CD14-positive monocyte (primary cell): ENCODE measurements around the gene NDE1. TPM values are rescaled to one million over a fixed set of nuclear protein-coding genes. Genes with fewer than 3 reads are reported as not detected.
A peak's percentile ranks its signal among the peaks of the same experiment; 100 is the strongest.

Experiments
- DNase-seq, 3 donors: peaks; one replicate each; pipeline ENCODE4 v3.0.0-alpha.2; 2011 to 2022
- H2AFZ ChIP-seq: 2 replicates; pipeline ENCODE4 v1.6.0; 2012; ENCODE audit warnings: mild to moderate bottlenecking, low read depth, low read length, inconsistent platforms; ENCODE audit not compliant: insufficient read depth, poor library complexity, severe bottlenecking
- H3K27ac ChIP-seq, 2 donors: 1 replicate in 1 of 2; 2 replicates in 1 of 2; pipeline ENCODE4 v1.5.1; 2012 to 2013; ENCODE audit warnings: low read length in 2 of 2, control low read depth in 1 of 2, inconsistent platforms in 1 of 2, low read depth in 1 of 2, mild to moderate bottlenecking in 1 of 2
- H3K27me3 ChIP-seq, 2 donors: one replicate each; pipeline versions ENCODE4 v1.6.0 to v1.6.1; 2011 to 2013; ENCODE audit warnings: low read length in 2 of 2; ENCODE audit not compliant: control insufficient read depth in 2 of 2, insufficient read depth in 2 of 2
- H3K36me3 ChIP-seq, 2 donors: replicated peaks in 1 of 2; 1 replicate in 1 of 2; 2 replicates in 1 of 2; pipeline versions ENCODE4 v1.5.1 to v1.6.1; 2012 to 2013; ENCODE audit warnings: low read length in 2 of 2, control low read depth in 1 of 2, inconsistent platforms in 1 of 2, mild to moderate bottlenecking in 1 of 2; ENCODE audit not compliant: insufficient read depth in 2 of 2, control insufficient read depth in 1 of 2
- H3K4me1 ChIP-seq, 2 donors: 1 replicate in 1 of 2; 2 replicates in 1 of 2; pipeline versions ENCODE4 v1.5.1 to v1.6.1; 2012 to 2013; ENCODE audit warnings: low read length in 2 of 2, control low read depth in 1 of 2, inconsistent platforms in 1 of 2, mild to moderate bottlenecking in 1 of 2, moderate library complexity in 1 of 2; ENCODE audit not compliant: insufficient read depth in 2 of 2, control insufficient read depth in 1 of 2
- H3K4me2 ChIP-seq: replicated peaks from 2 replicates; pipeline ENCODE3; 2012; ENCODE audit warnings: low read length, moderate library complexity, mild to moderate bottlenecking; ENCODE audit not compliant: poor library complexity, severe bottlenecking; ENCODE audit errors: extremely low read depth
- H3K4me3 ChIP-seq, 3 experiments: fragments of 200-600 bp in 1 of 3; sonication (generic) in 1 of 3; replicated peaks in 1 of 3; 1 replicate in 2 of 3; 2 replicates in 1 of 3; pipeline ENCODE4 v1.5.1; 2011 to 2013; ENCODE audit warnings: low read length in 3 of 3, mild to moderate bottlenecking in 3 of 3, control low read depth in 2 of 3, low read depth in 2 of 3, inconsistent platforms in 1 of 3, moderate library complexity in 1 of 3
- H3K79me2 ChIP-seq: 2 replicates; pipeline ENCODE4 v1.6.0; 2012; ENCODE audit warnings: mild to moderate bottlenecking, control low read depth, inconsistent platforms, low read length, moderate library complexity; ENCODE audit not compliant: insufficient read depth
- H3K9ac ChIP-seq: 2 replicates; pipeline ENCODE4 v1.6.0; 2017; ENCODE audit warnings: low read length, mild to moderate bottlenecking; ENCODE audit not compliant: insufficient read depth, poor library complexity, severe bottlenecking
- H3K9me3 ChIP-seq, 2 donors: replicated peaks in 1 of 2; 1 replicate in 1 of 2; 2 replicates in 1 of 2; pipeline versions ENCODE4 v1.5.1 to v1.6.1; 2012 to 2013; ENCODE audit warnings: low read length in 2 of 2, control low read depth in 1 of 2; ENCODE audit not compliant: control insufficient read depth in 1 of 2, insufficient read depth in 1 of 2
- H4K20me1 ChIP-seq: 2 replicates; pipeline ENCODE4 v1.6.0; 2012; ENCODE audit warnings: mild to moderate bottlenecking, low read length, control low read depth, moderate library complexity; ENCODE audit not compliant: insufficient read depth
- H3K27ac Mint-ChIP-seq, 7 donors: one replicate each; pipeline ENCODE4 v1.8.0; 2020; ENCODE audit warnings: mild to moderate bottlenecking in 7 of 7, mixed read lengths in 7 of 7, moderate library complexity in 6 of 7, inconsistent platforms in 2 of 7
- H3K27me3 Mint-ChIP-seq, 3 donors: one replicate each; pipeline ENCODE4 v1.8.0; 2021 to 2022; ENCODE audit warnings: low read depth in 3 of 3, mild to moderate bottlenecking in 3 of 3, mixed read lengths in 3 of 3, moderate library complexity in 3 of 3, inconsistent platforms in 1 of 3
- H3K36me3 Mint-ChIP-seq, 2 donors: one replicate each; pipeline ENCODE4 v1.8.0; 2020; ENCODE audit warnings: mixed read lengths in 2 of 2, inconsistent platforms in 1 of 2, mild to moderate bottlenecking in 1 of 2
- H3K4me1 Mint-ChIP-seq: one replicate; pipeline ENCODE4 v1.8.0; 2020; ENCODE audit warnings: mild to moderate bottlenecking, mixed read lengths
- H3K4me3 Mint-ChIP-seq, 2 donors: one replicate each; pipeline ENCODE4 v1.8.0; 2020; ENCODE audit warnings: mild to moderate bottlenecking in 2 of 2, mixed read lengths in 2 of 2, moderate library complexity in 1 of 2
- H3K9me3 Mint-ChIP-seq, 7 donors: one replicate each; pipeline ENCODE4 v1.8.0; 2020 to 2022; ENCODE audit warnings: mixed read lengths in 7 of 7, mild to moderate bottlenecking in 6 of 7, moderate library complexity in 6 of 7, inconsistent platforms in 2 of 7
- CTCF ChIP-seq: fragments of 200-600 bp; IDR thresholded peaks from one replicate; pipeline ENCODE4 v1.8.0; 2022; ENCODE audit warnings: antibody characterized with exemption, mild to moderate bottlenecking
- WGBS: methylation state at CpG from one replicate; pipeline ENCODE4 v1.1.5; 2013; ENCODE audit warnings: missing lambda C conversion rate; ENCODE audit not compliant: insufficient coverage; 5-methylcytosine and 5-hydroxymethylcytosine counted together
- intact Hi-C, 2 donors: fragments of 100-400 bp; cut with micrococcal nuclease; formaldehyde crosslinking; loops; one replicate each; pipeline versions ENCODE4 v1.15.0 to v1.15.1; 2023
- polyA plus RNA-seq, 3 donors: library from polyadenylated mRNA; depleted of rRNA in 1 of 3; unstranded in 2 of 3; stranded (reverse) in 1 of 3; fragments of 300-500 nt in 2 of 3; fragments of >200 nt in 1 of 3; fragmentation: Illumina TruSeq in 2 of 3; gene quantifications; 1 replicate in 2 of 3; 2 replicates in 1 of 3; pipeline ENCODE4 v1.2.3, GENCODE V29; 2012 to 2021

NDE1 gene
- polyA plus RNA-seq, 3 donors: 26.0 to 47.8 (median 28.0) TPM

GRCh38 chr16:15708096-15708495, 58.1 kb downstream of the NDE1 start:
- no peak for DNase-seq
- H3K4me2 ChIP-seq: no peak overlapping the region

GRCh38 chr16:15708997-15709396, 59.0 kb downstream of the NDE1 start:
- no peaks in the 10 kb centered on the region for H3K4me1 ChIP-seq
- no peak for DNase-seq
- intact Hi-C loops: loop anchor here (10.0 kb wide), 2 partner anchors 184 to 284 kb away; no protein-coding TSS in a partner anchor
- H3K79me2 ChIP-seq: no peaks in the 10 kb centered on the region
- Mint-ChIP-seq H3K27ac (no peak overlapping the region), H3K36me3 (peaks cover 41 to 72% of the 10 kb centered on the region in 2 donors), H3K9me3 (peaks cover 0 to 3% (median 0%) of the 10 kb centered on the region in 7 donors), H3K27me3 (peaks cover 0 to 3% (median 0%) of the 10 kb centered on the region in 3 donors), H3K4me3 (no peak overlapping the region), H3K4me1 (peaks cover 2% of the 10 kb centered on the region)
- H3K27ac ChIP-seq: no peak overlapping the region
- no peak overlapping the region for H3K9ac ChIP-seq
- no peak for TF ChIP-seq CTCF
- peaks cover 41% of the 10 kb centered on the region for H4K20me1 ChIP-seq
- H3K27me3 ChIP-seq: no peaks in the 10 kb centered on the region
- no peak overlapping the region for H3K4me3 ChIP-seq
- no peak overlapping the region for H2AFZ ChIP-seq
- peaks cover 22 to 68% of the 10 kb centered on the region in 2 donors for H3K36me3 ChIP-seq
- 96% methylated on average over 4 of the region's 7 CpGs for WGBS
- no peaks in the 10 kb centered on the region for H3K9me3 ChIP-seq
- no peak overlapping the region for H3K4me2 ChIP-seq

More at GRCh38 chr16:15708096-15708495, 58.1 kb downstream of the NDE1 start:
- peaks cover 0 to 3% (median 0%) of the 10 kb centered on the region in 7 donors for H3K9me3 Mint-ChIP-seq
- peaks cover 38 to 71% of the 10 kb centered on the region in 2 donors for H3K36me3 Mint-ChIP-seq
- no peak for TF ChIP-seq CTCF
- peaks cover 22 to 71% of the 10 kb centered on the region in 2 donors for H3K36me3 ChIP-seq
- no peak overlapping the region for H3K4me3 Mint-ChIP-seq
- intact Hi-C loops: loop anchor here (10.0 kb wide), 2 partner anchors 183 to 283 kb away; no protein-coding TSS in a partner anchor
- peaks cover 2% of the 10 kb centered on the region for H3K4me1 Mint-ChIP-seq
- no peaks in the 10 kb centered on the region for H3K4me1 ChIP-seq
- H3K27me3 ChIP-seq: no peaks in the 10 kb centered on the region
- WGBS: 96% methylated on average over 11 of the region's 12 CpGs
- H3K79me2 ChIP-seq: no peaks in the 10 kb centered on the region
- H3K4me3 ChIP-seq: no peak overlapping the region
- peak overlapping the region in 2 of 7 donors; percentile 2 to 48 for H3K27ac Mint-ChIP-seq
- no peak overlapping the region for H3K27ac ChIP-seq
- H3K9ac ChIP-seq: no peak overlapping the region
- peaks cover 0 to 3% (median 2%) of the 10 kb centered on the region in 3 donors for H3K27me3 Mint-ChIP-seq
- peaks cover 42% of the 10 kb centered on the region for H4K20me1 ChIP-seq
- H3K9me3 ChIP-seq: no peaks in the 10 kb centered on the region
- no peak overlapping the region for H2AFZ ChIP-seq
